ENCODE results near the gene GMCL2.
A peak's percentile ranks its signal among the peaks of the same experiment; 100 is the strongest.
"Not testable (repeated sequence)": the region's sequence is repeated elsewhere in the genome, so short reads cannot be mapped to it uniquely, and the experiment has no call there.

GMCL2 gene

GRCh38 chr5:178187014-178187413 lies at the start of gene GMCL2:
Gene GMCL2, minus strand, starts transcription at chr5:178187371. Its CDS starts 72 bp downstream, at chr5:178187299.
- no peak for DNase-seq

GRCh38 chr5:178236679-178237078 lies 49.5 kb upstream of the GMCL2 start:
- no peak for DNase-seq

- DNase-seq = no peak
Observed at GRCh38 chr5:178236126-178236525, 49.0 kb upstream of the GMCL2 start.

- no peak for DNase-seq
Observed at GRCh38 chr5:178235588-178235974, 48.4 kb upstream of the GMCL2 start.

GRCh38 chr5:178234750-178235587 lies 47.8 kb upstream of the GMCL2 start:
- peak; percentile 76 for DNase-seq

GRCh38 chr5:178234121-178234749 lies 47.1 kb upstream of the GMCL2 start:
- DNase-seq = no peak

GRCh38 chr5:178232920-178233429 lies 45.8 kb upstream of the GMCL2 start:
- DNase-seq = no peak

- peak; percentile 77 for DNase-seq
Observed at GRCh38 chr5:178232124-178232919, 45.2 kb upstream of the GMCL2 start, which contains the start of gene PHYKPL. Gene PHYKPL, minus strand, starts transcription at chr5:178232802. Its CDS starts 252 bp downstream, at chr5:178232550.

GRCh38 chr5:178231539-178232123 lies 44.5 kb upstream of the GMCL2 start:
- no peak for DNase-seq

- no peak for DNase-seq
Observed at GRCh38 chr5:178230879-178231538, 43.8 kb upstream of the GMCL2 start.

- no peak for DNase-seq
Observed at GRCh38 chr5:178229861-178230260, 42.7 kb upstream of the GMCL2 start.

- not testable (repeated sequence) for DNase-seq
Observed at GRCh38 chr5:178229111-178229510, 41.9 kb upstream of the GMCL2 start.

GRCh38 chr5:178228609-178229008 lies 41.4 kb upstream of the GMCL2 start:
- DNase-seq = no peak

- no peak for DNase-seq
Observed at GRCh38 chr5:178227929-178228328, 40.8 kb upstream of the GMCL2 start.

- no peak for DNase-seq
Observed at GRCh38 chr5:178227138-178227659, 40.0 kb upstream of the GMCL2 start.

GRCh38 chr5:178225174-178225573 lies 38.0 kb upstream of the GMCL2 start:
- DNase-seq = no peak

GRCh38 chr5:178224403-178224802 lies 37.2 kb upstream of the GMCL2 start:
- DNase-seq = no peak

- no peak for DNase-seq
Observed at GRCh38 chr5:178223828-178224335, 36.7 kb upstream of the GMCL2 start.

GRCh38 chr5:178223196-178223773 lies 36.1 kb upstream of the GMCL2 start:
- DNase-seq = no peak

- no peak for DNase-seq
Observed at GRCh38 chr5:178222292-178222691, 35.1 kb upstream of the GMCL2 start.

- DNase-seq = no peak
Observed at GRCh38 chr5:178221853-178222252, 34.7 kb upstream of the GMCL2 start.

Data from CD4-positive, alpha-beta T cell treated with Interleukin-21 for 1 hour (primary cell).